ENCODE results near the gene PIAS4.

PIAS4 gene

GRCh38 chr19:4053423-4054324 lies 46.1 kb downstream of the PIAS4 start:
- H3K4me3 ChIP-seq (ENCODE audit: low read depth, low read length), result no peak overlapping the region
- TF ChIP-seq CTCF (IDR thresholded peaks at IDR 0.05; ENCODE audit: insufficient read depth, low read depth, low read length, missing control alignments), result no peak
- no peak for DNase-seq (ENCODE audit: low read depth)

GRCh38 chr19:4054441-4055208 lies 47.1 kb downstream of the PIAS4 start:
- H3K4me3 ChIP-seq (ENCODE audit: low read depth, low read length), result no peak overlapping the region
- TF ChIP-seq CTCF (IDR thresholded peaks at IDR 0.05; ENCODE audit: insufficient read depth, low read depth, low read length, missing control alignments), result no peak
- DNase-seq (ENCODE audit: low read depth), result no peak

GRCh38 chr19:4055209-4055552 lies 47.6 kb downstream of the PIAS4 start:
- no peak for TF ChIP-seq CTCF (IDR thresholded peaks at IDR 0.05; ENCODE audit: insufficient read depth, low read depth, low read length, missing control alignments)
- no peak overlapping the region for H3K4me3 ChIP-seq (ENCODE audit: low read depth, low read length)
- no peak for DNase-seq (ENCODE audit: low read depth)

- H3K4me3 ChIP-seq (ENCODE audit: low read depth, low read length), result no peak overlapping the region
- TF ChIP-seq CTCF (IDR thresholded peaks at IDR 0.05; ENCODE audit: insufficient read depth, low read depth, low read length, missing control alignments), result no peak
- DNase-seq (ENCODE audit: low read depth), result no peak
Measured at GRCh38 chr19:4057931-4058692, 50.6 kb downstream of the PIAS4 start.

- no peak for TF ChIP-seq CTCF (IDR thresholded peaks at IDR 0.05; ENCODE audit: insufficient read depth, low read depth, low read length, missing control alignments)
- H3K4me3 ChIP-seq (ENCODE audit: low read depth, low read length), result peak overlapping the region; percentile 51
- DNase-seq (ENCODE audit: low read depth), result no peak
Measured at GRCh38 chr19:4058693-4059452, 51.3 kb downstream of the PIAS4 start.

GRCh38 chr19:4059453-4059871 lies 51.9 kb downstream of the PIAS4 start:
- no peak for DNase-seq (ENCODE audit: low read depth)
- H3K4me3 ChIP-seq (ENCODE audit: low read depth, low read length), result peak overlapping the region; percentile 51
- no peak for TF ChIP-seq CTCF (IDR thresholded peaks at IDR 0.05; ENCODE audit: insufficient read depth, low read depth, low read length, missing control alignments)
